Hepatocyte (in vitro differentiated cells): ENCODE measurements around the gene DAAM1.

Experiments used
- EZH2 ChIP-seq: fragments of 200-600 bp; sonication (generic); IDR thresholded peaks from 2 replicates; pipeline ENCODE4 v1.6.1; 2016; ENCODE audit warnings: antibody characterized with exemption, mild to moderate bottlenecking, borderline replicate concordance
- EZH2phosphoT487 ChIP-seq: fragments of 200-600 bp; sonication (generic); IDR thresholded peaks from one replicate; pipeline ENCODE4 v1.6.1; 2018; ENCODE audit warnings: antibody characterized with exemption, mild to moderate bottlenecking, low read depth, moderate library complexity; ENCODE audit not compliant: unreplicated experiment, severe bottlenecking
- TF ChIP-seq, protein P1 (sequence below): fragments of 200-600 bp; sonication (generic); IDR thresholded peaks from 2 replicates; pipeline ENCODE4 v1.5.1; 2016; ENCODE audit warnings: antibody characterized with exemption, mild to moderate bottlenecking; ENCODE audit not compliant: poor library complexity

DNA sequence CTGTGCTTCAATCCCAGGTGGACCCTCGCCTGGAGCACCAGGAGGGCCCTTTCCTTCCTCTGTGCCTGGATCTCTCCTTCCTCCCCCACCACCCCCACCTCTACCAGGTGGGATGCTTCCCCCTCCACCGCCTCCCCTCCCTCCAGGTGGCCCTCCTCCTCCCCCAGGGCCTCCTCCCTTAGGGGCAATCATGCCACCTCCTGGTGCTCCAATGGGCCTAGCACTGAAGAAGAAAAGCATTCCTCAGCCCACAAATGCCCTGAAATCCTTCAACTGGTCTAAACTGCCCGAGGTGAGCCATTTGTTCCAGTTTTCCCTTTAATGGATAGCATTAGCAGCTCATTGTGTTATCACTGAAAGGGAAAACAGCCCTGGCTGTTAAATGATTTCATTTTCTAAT is 142.8 kb downstream of the DAAM1 start:
- TF ChIP-seq, protein P1, sequence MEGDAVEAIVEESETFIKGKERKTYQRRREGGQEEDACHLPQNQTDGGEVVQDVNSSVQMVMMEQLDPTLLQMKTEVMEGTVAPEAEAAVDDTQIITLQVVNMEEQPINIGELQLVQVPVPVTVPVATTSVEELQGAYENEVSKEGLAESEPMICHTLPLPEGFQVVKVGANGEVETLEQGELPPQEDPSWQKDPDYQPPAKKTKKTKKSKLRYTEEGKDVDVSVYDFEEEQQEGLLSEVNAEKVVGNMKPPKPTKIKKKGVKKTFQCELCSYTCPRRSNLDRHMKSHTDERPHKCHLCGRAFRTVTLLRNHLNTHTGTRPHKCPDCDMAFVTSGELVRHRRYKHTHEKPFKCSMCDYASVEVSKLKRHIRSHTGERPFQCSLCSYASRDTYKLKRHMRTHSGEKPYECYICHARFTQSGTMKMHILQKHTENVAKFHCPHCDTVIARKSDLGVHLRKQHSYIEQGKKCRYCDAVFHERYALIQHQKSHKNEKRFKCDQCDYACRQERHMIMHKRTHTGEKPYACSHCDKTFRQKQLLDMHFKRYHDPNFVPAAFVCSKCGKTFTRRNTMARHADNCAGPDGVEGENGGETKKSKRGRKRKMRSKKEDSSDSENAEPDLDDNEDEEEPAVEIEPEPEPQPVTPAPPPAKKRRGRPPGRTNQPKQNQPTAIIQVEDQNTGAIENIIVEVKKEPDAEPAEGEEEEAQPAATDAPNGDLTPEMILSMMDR = no peak
- TF ChIP-seq EZH2 (no peak), EZH2phosphoT487 (no peak)
